OCI-LY3 (cell line): ENCODE results near the gene CDH23.

Experiments used
- CTCF ChIP-seq: fragments of 200-600, 300-600 bp; sonication (generic); IDR thresholded peaks from 2 replicates; pipeline ENCODE4 v1.5.1; 2014; ENCODE audit warnings: antibody characterized with exemption, low read length, low read depth
- EZH2phosphoT487 ChIP-seq: fragments of 200-600 bp; shearing (Covaris generic); IDR thresholded peaks from 2 replicates; pipeline ENCODE4 v1.6.1; 2018; ENCODE audit warnings: antibody characterized with exemption, mixed run types, low read depth

- TF ChIP-seq CTCF (no peak), EZH2phosphoT487 (no peak)
Observed at GRCh38 chr10:71690094-71690720, 293.5 kb downstream of the CDH23 start.
